Measurements from ENCODE around the gene WDR86. TPM values are rescaled to one million over a fixed set of nuclear protein-coding genes. Genes with fewer than 3 reads are reported as not detected.

WDR86 gene
- total and polyA plus RNA-seq, 2 experiments from 2014 or later: 9.1 to 59.1 TPM

GRCh38 chr7:151426441-151426903 lies 16.6 kb upstream of the WDR86 start:
- no peak for ATAC-seq
- H3K27ac Mint-ChIP-seq: no peak overlapping the region
- H4K20me1 ChIP-seq (replicated peaks; ENCODE audit: insufficient read depth): no peaks in the 10 kb centered on the region

More at GRCh38 chr7:151426441-151426903, 16.6 kb upstream of the WDR86 start:
- Histone ChIP-seq H3K27ac (ENCODE audit: low read depth) (no peak overlapping the region), H3K27me3 (ENCODE audit: insufficient read depth) (no peaks in the 10 kb centered on the region), H3K4me3 (no peak overlapping the region), H3K79me2 (replicated peaks; ENCODE audit: insufficient read depth) (no peaks in the 10 kb centered on the region), H3F3A (replicated peaks; ENCODE audit: low read depth) (no peaks in the 10 kb centered on the region), H3K4me1 (ENCODE audit: insufficient read depth) (peaks cover 25% of the 10 kb centered on the region), H3K36me3 (ENCODE audit: insufficient read depth) (no peaks in the 10 kb centered on the region; the same call in 1 of the 2 replicates), H3K4me2 (no peak overlapping the region), H3K9me2 (ENCODE audit: insufficient read depth) (no peaks in the 10 kb centered on the region), H2AFZ (no peak overlapping the region)
- Mint-ChIP-seq H3K4me3 (no peak overlapping the region), H3K36me3 (ENCODE audit: low read depth) (peaks cover 8% of the 10 kb centered on the region; the same call in 1 of the 3 replicates), H3K27me3 (ENCODE audit: insufficient read depth, low read depth, poor library complexity) (peaks cover 11% of the 10 kb centered on the region), H3K9me3 (peaks cover 17% of the 10 kb centered on the region), H3K4me1 (peaks cover 28% of the 10 kb centered on the region)
- DNase-seq (ENCODE audit: low spot score): no peak
- TF ChIP-seq ZNF331 (CRISPR knock-in tag; IDR thresholded peaks at IDR 0.05; ENCODE audit: low read depth) (no peak), JUNB (IDR thresholded peaks at IDR 0.05; ENCODE audit: unreplicated experiment) (no peak), REST (IDR thresholded peaks at IDR 0.05; ENCODE audit: unreplicated experiment) (no peak), NANOG (IDR thresholded peaks at IDR 0.05; ENCODE audit: borderline replicate concordance) (no peak), CREB1 (CRISPR knock-in tag; IDR thresholded peaks at IDR 0.05; ENCODE audit: low read depth) (no peak), CTCF (conservative IDR thresholded peaks at IDR 0.05; ENCODE audit: low read depth in 2 of 2) (no peak), ZNF462 (CRISPR knock-in tag; IDR thresholded peaks at IDR 0.05) (no peak), ETS1 (IDR thresholded peaks at IDR 0.05) (no peak), EZH2 (IDR thresholded peaks at IDR 0.05; ENCODE audit: low read depth, unreplicated experiment) (no peak), POLR2AphosphoS5 (IDR thresholded peaks at IDR 0.05; ENCODE audit: low read depth) (no peak), STAT1 (IDR thresholded peaks at IDR 0.05; ENCODE audit: unreplicated experiment) (no peak), ZNF114 (CRISPR knock-in tag; IDR thresholded peaks at IDR 0.05) (no peak), EZH2phosphoT487 (IDR thresholded peaks at IDR 0.05; ENCODE audit: unreplicated experiment) (no peak)

Data from GM23338 (cell line).